Natural killer cell (primary cell): Measurements from ENCODE around the gene ATG13. TPM values are rescaled to one million over a fixed set of nuclear protein-coding genes. Genes with fewer than 3 reads are reported as not detected.

Experiments used
- ATAC-seq, 3 donors: fragments of 150-1000 bp in 2 of 3; fragments of 200-7000 bp in 1 of 3; cut with Tn5 transposase; 1 replicate in 1 of 3; 2 replicates in 2 of 3; pipeline ENCODE4 v1.10.0; 2021; ENCODE audit warnings: mild to moderate bottlenecking in 2 of 3, moderate library complexity in 2 of 3
- DNase-seq, 2 donors: peaks; one replicate each; pipeline versions ENCODE4 v3.0.0 to v3.0.0-alpha.2; 2013 to 2021; ENCODE audit warnings: mixed read lengths in 1 of 2
- H3K27ac ChIP-seq: one replicate; pipeline ENCODE4 v1.5.1; 2013; ENCODE audit warnings: mild to moderate bottlenecking, low read length
- H3K27me3 ChIP-seq: one replicate; pipeline ENCODE4 v1.6.1; 2013; ENCODE audit warnings: low read length; ENCODE audit not compliant: control insufficient read depth, insufficient read depth
- H3K36me3 ChIP-seq: one replicate; pipeline ENCODE4 v1.6.1; 2013; ENCODE audit warnings: low read length; ENCODE audit not compliant: control insufficient read depth, insufficient read depth
- H3K4me1 ChIP-seq: one replicate; pipeline ENCODE4 v1.6.1; 2013; ENCODE audit warnings: low read length; ENCODE audit not compliant: control insufficient read depth, insufficient read depth
- H3K4me3 ChIP-seq: one replicate; pipeline ENCODE4 v1.5.1; 2013; ENCODE audit warnings: low read length
- H3K9me3 ChIP-seq: one replicate; pipeline ENCODE4 v1.6.1; 2013; ENCODE audit warnings: low read length; ENCODE audit not compliant: control insufficient read depth, insufficient read depth
- H3K27ac Mint-ChIP-seq, 2 donors: one replicate each; pipeline ENCODE4 v1.8.0; 2022; ENCODE audit warnings: mild to moderate bottlenecking in 2 of 2, mixed read lengths in 2 of 2, moderate library complexity in 1 of 2
- H3K27me3 Mint-ChIP-seq, 2 donors: one replicate each; pipeline ENCODE4 v1.8.0; 2022; ENCODE audit warnings: low read depth in 2 of 2, mixed read lengths in 2 of 2
- H3K36me3 Mint-ChIP-seq: one replicate; pipeline ENCODE4 v1.8.0; 2022; ENCODE audit warnings: mixed read lengths
- H3K4me1 Mint-ChIP-seq, 2 donors: one replicate each; pipeline ENCODE4 v1.8.0; 2022; ENCODE audit warnings: mixed read lengths in 2 of 2
- H3K4me3 Mint-ChIP-seq: one replicate; pipeline ENCODE4 v1.8.0; 2022; ENCODE audit warnings: mild to moderate bottlenecking, moderate library complexity, mixed read lengths
- H3K9me3 Mint-ChIP-seq, 2 donors: one replicate each; pipeline ENCODE4 v1.8.0; 2022; ENCODE audit warnings: mixed read lengths in 2 of 2
- CTCF ChIP-seq: fragments of 200-600 bp; IDR thresholded peaks from one replicate; pipeline ENCODE4 v1.8.0; 2022; ENCODE audit warnings: antibody characterized with exemption
- WGBS: methylation state at CpG from one replicate; pipeline ENCODE4 v1.1.7; 2013; ENCODE audit warnings: missing lambda C conversion rate; ENCODE audit not compliant: insufficient coverage; 5-methylcytosine and 5-hydroxymethylcytosine counted together
- intact Hi-C: fragments of 100-400 bp; cut with micrococcal nuclease; formaldehyde crosslinking; loops from one replicate; pipeline ENCODE4 v1.14.2; 2022
- total RNA-seq, 4 donors: library from RNA; stranded (reverse); fragments of 120-200 nt in 1 of 4; gene quantifications; one replicate each; pipeline versions ENCODE4 v1.2.3 to v1.2.4, GENCODE V29; 2013 to 2022

ATG13 gene
- total RNA-seq, 3 donors from 2014 or later (not counting 1 experiment from before 2014, with no cell fraction given): 125 to 137 (median 132) TPM

GRCh38 chr11:46599340-46600193 lies 17.8 kb upstream of the ATG13 start:
- Histone ChIP-seq H3K27ac (no peak overlapping the region), H3K4me3 (no peak overlapping the region), H3K27me3 (no peaks in the 10 kb centered on the region), H3K4me1 (no peaks in the 10 kb centered on the region), H3K36me3 (peaks cover 6% of the 10 kb centered on the region), H3K9me3 (no peaks in the 10 kb centered on the region)
- Mint-ChIP-seq H3K4me3 (no peak overlapping the region), H3K4me1 (no peaks in the 10 kb centered on the region), H3K36me3 (no peaks in the 10 kb centered on the region), H3K27ac (peak overlapping the region in 1 of 2 donors; percentile 44), H3K9me3 (no peaks in the 10 kb centered on the region), H3K27me3 (no peaks in the 10 kb centered on the region)
- 92% methylated on average over 7 of the region's 8 CpGs for WGBS
- intact Hi-C loops: no loop called here
- DNase-seq (no peak), ATAC-seq (peak in 1 of 3 donors; percentile 46)
- TF ChIP-seq CTCF: no peak

GRCh38 chr11:46600194-46600960 lies 17.0 kb upstream of the ATG13 start:
- H3K36me3 ChIP-seq: peaks cover 6% of the 10 kb centered on the region
- H3K9me3 Mint-ChIP-seq: no peaks in the 10 kb centered on the region
- no peaks in the 10 kb centered on the region for H3K27me3 Mint-ChIP-seq
- H3K4me1 Mint-ChIP-seq: no peaks in the 10 kb centered on the region
- H3K27ac ChIP-seq: no peak overlapping the region
- DNase-seq (no peak), ATAC-seq (no peak)
- no peaks in the 10 kb centered on the region for H3K36me3 Mint-ChIP-seq
- WGBS: 100% methylated on average over 3 of the region's 3 CpGs
- peak overlapping the region in 1 of 2 donors; percentile 44 for H3K27ac Mint-ChIP-seq
- H3K27me3 ChIP-seq: no peaks in the 10 kb centered on the region
- no peak overlapping the region for H3K4me3 Mint-ChIP-seq
- no peaks in the 10 kb centered on the region for H3K4me1 ChIP-seq
- no peak overlapping the region for H3K4me3 ChIP-seq
- intact Hi-C loops: no loop called here
- no peaks in the 10 kb centered on the region for H3K9me3 ChIP-seq
- TF ChIP-seq CTCF: no peak

- H3K9me3 ChIP-seq: no peaks in the 10 kb centered on the region
- no peak for TF ChIP-seq CTCF
- H3K4me3 Mint-ChIP-seq: no peak overlapping the region
- H3K4me3 ChIP-seq: no peak overlapping the region
- no peak for ATAC-seq
- H3K27me3 ChIP-seq: no peaks in the 10 kb centered on the region
- no peak overlapping the region for H3K27ac ChIP-seq
- no peaks in the 10 kb centered on the region for H3K36me3 Mint-ChIP-seq
- H3K4me1 Mint-ChIP-seq: no peaks in the 10 kb centered on the region
- H3K9me3 Mint-ChIP-seq: no peaks in the 10 kb centered on the region
- no peak for DNase-seq
- H3K27me3 Mint-ChIP-seq: no peaks in the 10 kb centered on the region
- H3K27ac Mint-ChIP-seq: no peak overlapping the region
- no CpG with 5 or more reads among the region's 1 CpG for WGBS
- H3K4me1 ChIP-seq: no peaks in the 10 kb centered on the region
- intact Hi-C loops: no loop called here
- peaks cover 6% of the 10 kb centered on the region for H3K36me3 ChIP-seq
Measured at GRCh38 chr11:46601129-46601528, 16.2 kb upstream of the ATG13 start.
